ENCODE results near the gene REC114.

REC114 gene

DNA sequence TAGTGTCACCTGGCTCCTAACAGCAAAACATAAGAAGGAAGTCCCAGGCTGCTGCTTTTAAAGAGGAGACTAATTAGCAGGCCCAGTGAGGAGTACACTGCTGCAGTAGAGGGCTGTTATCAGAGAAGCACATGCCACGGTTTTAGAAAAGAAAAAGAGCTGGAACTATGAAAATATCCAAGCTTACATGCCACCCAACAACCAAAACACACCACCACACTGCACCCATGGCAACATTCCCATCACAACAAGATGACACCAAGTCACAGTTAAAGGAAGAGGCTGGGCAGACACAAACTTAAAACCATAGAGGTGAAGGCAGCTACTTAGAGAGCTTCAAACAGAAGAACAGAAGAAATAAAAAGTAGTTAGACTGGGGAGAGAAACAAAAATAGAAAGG lies 153.2 kb downstream of the REC114 start:
- no peak for TF ChIP-seq REST (IDR thresholded peaks at IDR 0.05; ENCODE audit: insufficient read depth in 1 of 2, low read depth in 2 of 2, low read length in 2 of 2)
- no peak for TF ChIP-seq FOXP2 (optimal IDR thresholded peaks at IDR 0.05; ENCODE audit: borderline replicate concordance, extremely low read depth, extremely low read length, insufficient read depth)
- no peak for TF ChIP-seq SIN3A (IDR thresholded peaks at IDR 0.05; ENCODE audit: borderline replicate concordance, insufficient read depth, low read length)
- no peak for TF ChIP-seq TAF1 (IDR thresholded peaks at IDR 0.05; ENCODE audit: borderline replicate concordance, insufficient read depth, low read length)
- no peak for TF ChIP-seq POLR2AphosphoS5 (IDR thresholded peaks at IDR 0.05; ENCODE audit: low read depth, low read length)

GRCh38 chr15:73597036-73597638 lies 154.2 kb downstream of the REC114 start:
- TF ChIP-seq REST (IDR thresholded peaks at IDR 0.05; ENCODE audit: insufficient read depth in 1 of 2, low read depth in 2 of 2, low read length in 2 of 2) (no peak), POLR2AphosphoS5 (IDR thresholded peaks at IDR 0.05; ENCODE audit: low read depth, low read length) (no peak)

DNA sequence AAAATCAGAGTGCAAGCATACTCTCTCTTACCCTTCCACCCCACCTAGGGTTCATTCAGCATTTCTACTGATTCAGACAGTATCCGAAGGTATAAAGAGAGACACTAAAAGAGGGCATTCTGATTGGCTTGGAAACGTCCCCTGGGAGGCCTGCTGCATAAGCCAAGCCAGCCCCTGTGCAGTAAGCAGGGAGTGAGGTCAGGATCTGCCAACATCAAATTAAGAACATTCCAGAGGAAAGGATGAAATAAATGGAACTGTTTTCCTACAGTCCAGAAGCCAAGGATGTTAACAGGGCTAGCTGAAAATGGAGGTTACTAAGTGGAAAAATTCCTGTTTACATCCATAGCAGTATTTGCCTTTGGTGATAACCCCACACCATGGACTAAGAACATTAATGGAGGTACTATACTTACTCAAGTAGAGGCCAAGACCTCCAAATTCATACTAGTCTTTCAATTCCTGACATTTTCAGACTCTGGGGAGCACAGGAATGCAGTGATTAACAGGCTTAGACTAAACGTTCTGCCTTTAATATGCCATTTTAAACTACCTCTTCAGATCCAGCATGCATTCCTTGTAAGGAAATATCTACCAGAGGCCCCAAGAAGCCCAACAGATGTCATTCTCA lies 155.7 kb downstream of the REC114 start:
- TF ChIP-seq REST (IDR thresholded peaks at IDR 0.05; ENCODE audit: insufficient read depth in 1 of 2, low read depth in 2 of 2, low read length in 2 of 2) (no peak), POLR2AphosphoS5 (IDR thresholded peaks at IDR 0.05; ENCODE audit: low read depth, low read length) (no peak), SIN3A (IDR thresholded peaks at IDR 0.05; ENCODE audit: borderline replicate concordance, insufficient read depth, low read length) (no peak)

GRCh38 chr15:73599934-73600333 lies 157.0 kb downstream of the REC114 start:
- TF ChIP-seq FOXP2 (optimal IDR thresholded peaks at IDR 0.05; ENCODE audit: borderline replicate concordance, extremely low read depth, extremely low read length, insufficient read depth) = no peak
- TF ChIP-seq SIN3A (IDR thresholded peaks at IDR 0.05; ENCODE audit: borderline replicate concordance, insufficient read depth, low read length) = no peak
- no peak for TF ChIP-seq TAF1 (IDR thresholded peaks at IDR 0.05; ENCODE audit: borderline replicate concordance, insufficient read depth, low read length)
- no peak for TF ChIP-seq POLR2AphosphoS5 (IDR thresholded peaks at IDR 0.05; ENCODE audit: low read depth, low read length)
- no peak for TF ChIP-seq REST (IDR thresholded peaks at IDR 0.05; ENCODE audit: insufficient read depth in 1 of 2, low read depth in 2 of 2, low read length in 2 of 2)

All from PFSK-1 (cell line).